Endothelial cell of umbilical vein (primary cell): ENCODE data around the gene HSD3B7. TPM values are rescaled to one million over a fixed set of nuclear protein-coding genes. Genes with fewer than 3 reads are reported as not detected.

Source experiments
- BruUV-seq: library from RNA; stranded (reverse); fragments of 400-500 nt; replicated peaks from 2 replicates; lab custom pipeline; 2021; lab: Mats Ljungman, UMichigan
- CTCF ChIA-PET: fragments of 300-600, 350-600 bp; sonication (Branson Sonifier 250); formaldehyde crosslinking; loops from one replicate; lab custom pipeline; 2021; ENCODE audit warnings: antibody characterized with exemption, inconsistent platforms; lab: Charles Lee
- POLR2A ChIA-PET: fragments of 300-600, 350-600 bp; sonication (Branson Sonifier 250); formaldehyde crosslinking; loops from one replicate; lab custom pipeline; 2021; ENCODE audit warnings: antibody characterized with exemption, inconsistent platforms; lab: Charles Lee
- DNase-seq: peaks from one replicate; pipeline ENCODE4 v3.0.0-alpha.2; 2011; ENCODE audit warnings: low read depth, low spot score
- FAIRE-seq: peaks from 2 replicates; lab custom pipeline; 2011; peaks lifted over from hg19 to GRCh38; lab: Jason Lieb, UNC
- H2AFZ ChIP-seq: 2 replicates; pipeline ENCODE4 v1.6.0; 2012; ENCODE audit warnings: low read depth, low read length, control low read depth, inconsistent platforms
- H3K27ac ChIP-seq: 2 replicates; pipeline ENCODE4 v1.5.1; 2011; ENCODE audit warnings: low read depth, mild to moderate bottlenecking, control low read depth, low read length, moderate library complexity; ENCODE audit not compliant: insufficient read depth
- H3K27me3 ChIP-seq, 2 experiments: 2 replicates each; pipeline versions ENCODE4 v1.6.0 to v1.6.1; 2011; ENCODE audit warnings: low read length in 2 of 2, mixed read lengths in 1 of 2; ENCODE audit not compliant: control insufficient read depth in 2 of 2, insufficient read depth in 2 of 2
- H3K36me3 ChIP-seq, 2 experiments: 2 replicates in 1 of 2; 3 replicates in 1 of 2; pipeline ENCODE4 v1.5.1; 2011; ENCODE audit warnings: low read length in 2 of 2, mild to moderate bottlenecking in 1 of 2, moderate library complexity in 1 of 2; ENCODE audit not compliant: control insufficient read depth in 2 of 2, insufficient read depth in 2 of 2; ENCODE audit errors: extremely low read depth in 1 of 2
- H3K4me1 ChIP-seq: 3 replicates; pipeline ENCODE4 v1.5.1; 2011; ENCODE audit warnings: mild to moderate bottlenecking, low read length; ENCODE audit not compliant: control insufficient read depth, insufficient read depth; ENCODE audit errors: extremely low read depth
- H3K4me2 ChIP-seq: 2 replicates; pipeline ENCODE4 v1.6.1; 2011; ENCODE audit warnings: low read length, control low read depth, mixed read lengths; ENCODE audit not compliant: insufficient read depth
- H3K4me3 ChIP-seq, 3 experiments: fragments of 200-600 bp in 1 of 3; sonication (generic), shearing (Covaris generic) in 1 of 3; replicated peaks in 1 of 3; 2 replicates each; pipeline ENCODE4 v1.5.1; 2011 to 2016; ENCODE audit warnings: control low read depth in 3 of 3, low read length in 3 of 3, mild to moderate bottlenecking in 2 of 3, inconsistent platforms in 1 of 3, low read depth in 1 of 3, moderate library complexity in 1 of 3; ENCODE audit not compliant: insufficient read depth in 1 of 3
- H3K79me2 ChIP-seq: 2 replicates; pipeline ENCODE4 v1.6.0; 2012; ENCODE audit warnings: low read length, inconsistent platforms; ENCODE audit not compliant: control insufficient read depth, insufficient read depth
- H3K9ac ChIP-seq: replicated peaks from 2 replicates; pipeline ENCODE3; 2011; ENCODE audit warnings: low read length, control low read depth; ENCODE audit not compliant: insufficient read depth; ENCODE audit errors: extremely low read depth
- H3K9me1 ChIP-seq: replicated peaks from 3 replicates; pipeline ENCODE4 v1.6.0; 2011; ENCODE audit warnings: mild to moderate bottlenecking, low read length; ENCODE audit not compliant: control insufficient read depth, insufficient read depth; ENCODE audit errors: extremely low read depth
- H3K9me3 ChIP-seq: replicated peaks from 2 replicates; pipeline ENCODE4 v1.5.1; 2012; ENCODE audit warnings: low read length, inconsistent platforms; ENCODE audit not compliant: control insufficient read depth, insufficient read depth
- H4K20me1 ChIP-seq: replicated peaks from 2 replicates; pipeline ENCODE3; 2011; ENCODE audit warnings: mild to moderate bottlenecking, low read length; ENCODE audit not compliant: control insufficient read depth, insufficient read depth; ENCODE audit errors: extremely low read depth
- EZH2 ChIP-seq: IDR thresholded peaks from 2 replicates; pipeline ENCODE4 v1.6.1; 2012; ENCODE audit warnings: borderline replicate concordance, low read depth, mild to moderate bottlenecking, moderate library complexity, low read length, inconsistent platforms; ENCODE audit not compliant: severe bottlenecking
- FOS ChIP-seq: IDR thresholded peaks from 2 replicates; pipeline ENCODE4 v1.6.1; 2011; ENCODE audit warnings: mild to moderate bottlenecking, low read length, moderate library complexity, borderline replicate concordance; ENCODE audit not compliant: insufficient read depth
- GATA2 ChIP-seq: IDR thresholded peaks from 2 replicates; pipeline ENCODE4 v1.7.0; 2011; ENCODE audit warnings: low read depth, mild to moderate bottlenecking, moderate library complexity, mixed read lengths, low read length; ENCODE audit not compliant: insufficient read length, insufficient read depth
- JUN ChIP-seq: IDR thresholded peaks from 2 replicates; pipeline ENCODE4 v1.6.1; 2011; ENCODE audit warnings: borderline replicate concordance, low read depth; ENCODE audit not compliant: insufficient read length, insufficient read depth
- MYC ChIP-seq: IDR thresholded peaks from one replicate; pipeline ENCODE4 v1.6.1; 2011; ENCODE audit warnings: mild to moderate bottlenecking, low read depth, low read length
- POLR2A ChIP-seq: IDR thresholded peaks from 2 replicates; pipeline ENCODE4 v1.6.1; 2012; ENCODE audit warnings: low read depth, mild to moderate bottlenecking, control low read depth, low read length
- POLR2AphosphoS5 ChIP-seq: IDR thresholded peaks from 2 replicates; pipeline ENCODE4 v1.6.1; 2012; ENCODE audit warnings: low read depth, mild to moderate bottlenecking, control low read depth, low read length, moderate library complexity; ENCODE audit not compliant: insufficient read depth
- dilution Hi-C: fragments of 300-500 bp; cut with MboI; formaldehyde crosslinking; loops from one replicate; pipeline ENCODE4 v1.15.0; 2019; ENCODE audit warnings: low sequenced_read_pairs; ENCODE audit not compliant: extremely low pct_ligation_motif_present
- intact Hi-C: fragments of 100-400 bp; cut with micrococcal nuclease; formaldehyde crosslinking; loops from one replicate; pipeline ENCODE4 v1.10.0; 2022
- polyA plus RNA-seq, 4 experiments: library from polyadenylated mRNA; depleted of rRNA in 3 of 4; stranded (reverse) in 3 of 4; unstranded in 1 of 4; fragments of >200 nt; gene quantifications; 2 replicates each; pipeline versions ENCODE4 v1.2.1 to v1.2.3, GENCODE V29; 2011 to 2012; ENCODE audit warnings: missing spikeins in 1 of 4
- total RNA-seq: library from RNA; stranded (reverse); gene quantifications from 2 replicates; pipeline ENCODE4 v1.2.3, GENCODE V29; 2021
- TF ChIP-seq, protein P1 (sequence below), 2 donors: IDR thresholded peaks; 1 replicate in 1 of 2; 2 replicates in 1 of 2; pipeline ENCODE4 v1.5.1; 2011; ENCODE audit warnings: low read length in 2 of 2, mild to moderate bottlenecking in 2 of 2, moderate library complexity in 2 of 2, control low read depth in 1 of 2, inconsistent platforms in 1 of 2, low read depth in 1 of 2; ENCODE audit not compliant: insufficient read depth in 1 of 2; ENCODE audit errors: extremely low read depth in 1 of 2
- TF ChIP-seq, protein P2 (sequence below): IDR thresholded peaks from 2 replicates; pipeline ENCODE4 v1.6.1; 2011; ENCODE audit not compliant: insufficient read depth, insufficient read length

The HSD3B7 gene
- total and polyA plus RNA-seq, 2 donors (not counting 3 experiments of a cell fraction or from before 2014, with no cell fraction given) = 3.5 to 4.8 TPM

DNA sequence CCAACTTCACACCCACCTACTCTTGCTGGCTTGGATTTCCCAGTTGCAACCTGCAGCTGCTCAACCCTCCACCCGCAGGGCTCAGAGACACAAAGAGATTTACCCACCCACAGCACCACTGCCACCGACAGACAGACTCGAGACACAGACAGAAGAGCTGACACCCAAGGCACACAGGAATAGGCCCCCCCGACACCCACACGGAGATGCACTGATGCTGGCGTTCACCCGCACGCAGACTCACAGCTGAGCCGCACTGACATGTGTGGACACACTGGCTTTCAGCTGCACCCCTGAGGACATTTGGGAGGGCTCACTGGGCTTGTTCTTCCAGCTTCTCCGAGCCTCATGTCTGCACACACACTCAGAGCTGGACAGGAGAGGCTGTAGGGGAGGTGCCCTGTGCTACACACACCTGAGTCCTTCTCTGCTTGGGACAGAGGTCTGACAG is 17.3 kb downstream of the HSD3B7 start:
- TF ChIP-seq FOS (no peak), MYC (no peak), JUN (no peak), GATA2 (no peak), EZH2 (no peak), POLR2AphosphoS5 (no peak), POLR2A (no peak)
- TF ChIP-seq, protein P1, sequence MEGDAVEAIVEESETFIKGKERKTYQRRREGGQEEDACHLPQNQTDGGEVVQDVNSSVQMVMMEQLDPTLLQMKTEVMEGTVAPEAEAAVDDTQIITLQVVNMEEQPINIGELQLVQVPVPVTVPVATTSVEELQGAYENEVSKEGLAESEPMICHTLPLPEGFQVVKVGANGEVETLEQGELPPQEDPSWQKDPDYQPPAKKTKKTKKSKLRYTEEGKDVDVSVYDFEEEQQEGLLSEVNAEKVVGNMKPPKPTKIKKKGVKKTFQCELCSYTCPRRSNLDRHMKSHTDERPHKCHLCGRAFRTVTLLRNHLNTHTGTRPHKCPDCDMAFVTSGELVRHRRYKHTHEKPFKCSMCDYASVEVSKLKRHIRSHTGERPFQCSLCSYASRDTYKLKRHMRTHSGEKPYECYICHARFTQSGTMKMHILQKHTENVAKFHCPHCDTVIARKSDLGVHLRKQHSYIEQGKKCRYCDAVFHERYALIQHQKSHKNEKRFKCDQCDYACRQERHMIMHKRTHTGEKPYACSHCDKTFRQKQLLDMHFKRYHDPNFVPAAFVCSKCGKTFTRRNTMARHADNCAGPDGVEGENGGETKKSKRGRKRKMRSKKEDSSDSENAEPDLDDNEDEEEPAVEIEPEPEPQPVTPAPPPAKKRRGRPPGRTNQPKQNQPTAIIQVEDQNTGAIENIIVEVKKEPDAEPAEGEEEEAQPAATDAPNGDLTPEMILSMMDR (IDR thresholded peaks at IDR 0.05; ENCODE audit: extremely low read depth in 1 of 2, insufficient read depth in 1 of 2, low read depth in 1 of 2, low read length in 2 of 2) = no peak
- TF ChIP-seq, protein P2, sequence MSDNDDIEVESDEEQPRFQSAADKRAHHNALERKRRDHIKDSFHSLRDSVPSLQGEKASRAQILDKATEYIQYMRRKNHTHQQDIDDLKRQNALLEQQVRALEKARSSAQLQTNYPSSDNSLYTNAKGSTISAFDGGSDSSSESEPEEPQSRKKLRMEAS = no peak
- FAIRE-seq = no peak
- no peak overlapping the region for H3K4me3 ChIP-seq
- no peak overlapping the region for H2AFZ ChIP-seq
- H3K4me1 ChIP-seq = no peaks in the 10 kb centered on the region
- no peaks in the 10 kb centered on the region for H3K9me3 ChIP-seq
- H3K36me3 ChIP-seq = no peaks in the 10 kb centered on the region
- intact Hi-C loops = no loop called here
- no peak for DNase-seq
- CTCF ChIA-PET = interaction anchor here (1.1 to 1.4 kb wide), 2 partner anchors 17 to 18 kb away, joined by 3 read pairs; partner anchors contain the start of gene HSD3B7
- POLR2A ChIA-PET = no interaction called here
- no peak overlapping the region for H3K27ac ChIP-seq
- H3K9ac ChIP-seq = no peak overlapping the region
- H3K79me2 ChIP-seq = no peaks in the 10 kb centered on the region
- dilution Hi-C loops = no loop called here
- H3K27me3 ChIP-seq = peaks cover 0 to 2% of the 10 kb centered on the region in 2 experiments
- no peak overlapping the region for H3K4me2 ChIP-seq
- no peaks in the 10 kb centered on the region for H3K9me1 ChIP-seq
- no TSS peak for BruUV-seq
- H4K20me1 ChIP-seq = no peaks in the 10 kb centered on the region
